Measurements from ENCODE around the gene NPM1.

NPM1 gene

DNA sequence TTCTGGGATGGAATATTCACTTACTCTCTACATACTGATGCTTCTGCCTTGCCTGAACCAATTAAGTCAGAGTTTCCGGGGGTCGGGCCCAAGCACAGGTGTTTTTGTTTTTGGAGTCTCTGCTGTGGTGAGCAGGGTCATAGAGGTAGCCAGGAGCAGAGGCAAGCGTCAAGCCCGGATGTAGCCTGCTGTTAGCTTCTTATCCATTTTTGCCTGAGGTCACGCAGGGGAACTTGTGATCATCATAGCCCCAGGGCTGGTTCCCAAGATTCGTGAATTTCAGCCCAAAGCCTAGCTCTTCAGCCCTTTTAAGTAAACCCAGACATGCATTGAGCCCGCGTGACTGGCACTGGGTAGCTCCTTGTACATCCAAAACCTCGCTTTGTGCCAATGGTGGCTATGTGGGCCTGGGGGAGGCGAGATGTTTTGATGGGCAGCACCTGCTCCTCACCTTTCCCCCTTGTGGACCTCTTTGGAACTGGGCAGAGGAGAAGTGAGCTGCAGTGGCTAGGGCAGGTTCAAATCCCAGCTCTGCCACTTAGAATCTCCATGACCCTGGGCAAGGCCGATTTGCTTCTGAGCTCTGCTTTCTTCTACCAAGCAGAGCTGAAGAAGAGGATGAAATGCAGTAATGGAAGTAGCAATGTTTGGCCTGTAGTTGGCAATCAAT is 65.5 kb downstream of the NPM1 start:
- DNase-seq, result no peak

GRCh38 chr5:171453988-171454387 is 66.3 kb downstream of the NPM1 start:
- no peak for DNase-seq

- no peak for DNase-seq
Observed at GRCh38 chr5:171454549-171454948, 66.9 kb downstream of the NPM1 start.

GRCh38 chr5:171455522-171455921 is 67.9 kb downstream of the NPM1 start:
- DNase-seq, result no peak

DNA sequence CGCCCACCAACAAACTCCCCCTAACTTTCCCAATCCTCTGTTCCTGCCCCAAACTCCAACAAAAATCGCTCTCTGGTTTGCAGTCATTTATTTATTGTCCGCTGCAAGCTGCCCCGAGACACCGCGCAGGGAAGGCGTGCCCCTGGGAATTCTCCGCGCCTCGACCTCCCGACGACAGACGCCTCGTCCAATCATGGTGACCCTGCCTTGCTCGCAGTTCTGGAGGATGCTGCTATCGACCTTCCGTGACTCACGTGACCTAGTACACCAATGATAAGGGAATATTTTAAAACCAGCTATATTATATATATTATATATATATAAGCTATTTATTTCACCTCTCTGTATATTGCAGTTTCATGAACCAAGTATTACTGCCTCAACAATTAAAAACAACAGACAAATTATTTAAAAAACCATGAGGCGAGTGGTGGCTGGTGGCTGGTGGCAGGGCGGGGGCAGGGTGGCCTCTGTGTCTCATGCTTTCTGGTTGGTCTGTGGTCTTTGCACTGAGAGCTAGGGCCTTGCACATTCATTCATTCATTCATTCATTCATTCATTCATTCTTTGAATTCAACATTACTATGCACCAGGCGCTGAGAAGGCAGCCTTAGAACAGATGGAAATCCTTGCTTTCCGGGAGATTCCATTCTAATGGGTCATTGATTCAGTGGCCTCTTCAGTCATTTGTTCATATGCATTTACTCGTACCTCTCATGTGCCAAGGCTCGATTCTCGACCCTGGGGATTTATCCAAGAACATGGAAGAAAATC is 69.7 kb downstream of the NPM1 start:
- no peak for DNase-seq

DNA sequence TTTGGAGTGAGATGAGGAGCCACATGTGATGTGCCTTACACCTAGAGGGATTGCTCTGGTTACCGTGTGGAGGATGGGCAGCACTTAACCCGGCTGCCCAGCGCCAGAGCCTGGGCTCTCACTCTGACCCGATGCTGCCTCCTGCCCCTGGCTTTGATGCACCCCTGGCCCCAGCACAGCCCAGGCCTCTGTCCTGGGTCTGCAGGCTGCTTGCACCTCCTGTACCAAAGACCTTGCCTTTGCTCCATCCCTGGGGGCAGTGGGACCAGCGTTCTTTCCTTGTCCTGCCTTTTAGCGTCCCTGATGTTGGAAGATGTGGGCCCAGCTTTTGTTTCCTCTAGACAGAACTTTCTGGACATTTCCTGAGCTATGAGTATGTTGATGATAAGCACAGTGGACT is 72.2 kb downstream of the NPM1 start:
- no peak for DNase-seq
